Right atrium auricular region (tissue), 2 donors: Measurements from ENCODE around the gene CNPY2. TPM values are rescaled to one million over a fixed set of nuclear protein-coding genes. Genes with fewer than 3 reads are reported as not detected.

Experiments
- DNase-seq: peaks from one replicate; pipeline ENCODE4 v3.0.0-alpha.2; 2019; ENCODE audit warnings: low spot score
- H3K27ac ChIP-seq, 2 donors: fragments of 200-600 bp; sonication (generic); 1 replicate in 1 of 2; 2 replicates in 1 of 2; pipeline ENCODE4 v1.5.1; 2016 to 2019
- H3K27me3 ChIP-seq, 2 donors: fragments of 200-600 bp; sonication (generic); one replicate each; pipeline versions ENCODE4 v1.5.1 to v1.6.0; 2017 to 2019
- H3K36me3 ChIP-seq: fragments of 200-600 bp; sonication (generic); one replicate; pipeline ENCODE4 v1.5.1; 2016
- H3K4me1 ChIP-seq, 2 donors: fragments of 200-600 bp; sonication (generic); one replicate each; pipeline versions ENCODE4 v1.5.1 to v1.6.0; 2017 to 2019
- H3K4me3 ChIP-seq, 2 donors: fragments of 200-600 bp; sonication (generic); 1 replicate in 1 of 2; 2 replicates in 1 of 2; pipeline ENCODE4 v1.5.1; 2017 to 2019; ENCODE audit warnings: mild to moderate bottlenecking in 1 of 2, moderate library complexity in 1 of 2
- H3K9me3 ChIP-seq, 2 donors: fragments of 200-600 bp; sonication (generic); one replicate each; pipeline ENCODE4 v1.5.1; 2019
- total RNA-seq, 2 donors: library from RNA; depleted of rRNA; stranded (reverse); fragments of >200 nt; gene quantifications; one replicate each; pipeline ENCODE4 v1.1.0, GENCODE V29; 2016
- TF ChIP-seq, protein P1 (sequence below), 2 donors: fragments of 200-600 bp; sonication (generic); IDR thresholded peaks; one replicate each; pipeline ENCODE4 v1.5.1; 2019; ENCODE audit warnings: antibody characterized with exemption in 2 of 2

Gene CNPY2
- total RNA-seq, 2 donors from 2014 or later: 37.0 to 55.2 TPM

DNA sequence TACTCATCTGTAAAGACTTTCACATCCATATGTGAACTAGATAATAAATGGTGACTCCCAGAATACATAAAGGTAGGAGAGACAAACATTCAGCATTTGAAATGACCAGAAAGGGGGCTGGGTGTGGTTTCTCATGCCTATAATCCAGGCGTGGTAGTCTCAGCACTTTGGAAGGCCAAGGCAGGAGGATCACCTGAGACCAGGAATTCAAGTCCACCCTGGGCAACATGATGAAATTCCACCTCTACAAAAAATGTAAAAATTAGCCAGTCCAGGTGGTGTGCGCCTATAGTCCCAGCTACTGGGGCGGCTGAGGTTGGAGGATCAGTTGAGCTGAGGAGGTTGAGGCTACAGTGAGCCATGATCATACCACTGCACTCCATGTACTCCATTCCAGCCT is 11.5 kb downstream of the CNPY2 start:
- TF ChIP-seq, protein P1, sequence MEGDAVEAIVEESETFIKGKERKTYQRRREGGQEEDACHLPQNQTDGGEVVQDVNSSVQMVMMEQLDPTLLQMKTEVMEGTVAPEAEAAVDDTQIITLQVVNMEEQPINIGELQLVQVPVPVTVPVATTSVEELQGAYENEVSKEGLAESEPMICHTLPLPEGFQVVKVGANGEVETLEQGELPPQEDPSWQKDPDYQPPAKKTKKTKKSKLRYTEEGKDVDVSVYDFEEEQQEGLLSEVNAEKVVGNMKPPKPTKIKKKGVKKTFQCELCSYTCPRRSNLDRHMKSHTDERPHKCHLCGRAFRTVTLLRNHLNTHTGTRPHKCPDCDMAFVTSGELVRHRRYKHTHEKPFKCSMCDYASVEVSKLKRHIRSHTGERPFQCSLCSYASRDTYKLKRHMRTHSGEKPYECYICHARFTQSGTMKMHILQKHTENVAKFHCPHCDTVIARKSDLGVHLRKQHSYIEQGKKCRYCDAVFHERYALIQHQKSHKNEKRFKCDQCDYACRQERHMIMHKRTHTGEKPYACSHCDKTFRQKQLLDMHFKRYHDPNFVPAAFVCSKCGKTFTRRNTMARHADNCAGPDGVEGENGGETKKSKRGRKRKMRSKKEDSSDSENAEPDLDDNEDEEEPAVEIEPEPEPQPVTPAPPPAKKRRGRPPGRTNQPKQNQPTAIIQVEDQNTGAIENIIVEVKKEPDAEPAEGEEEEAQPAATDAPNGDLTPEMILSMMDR (IDR thresholded peaks at IDR 0.05): no peak
- no peak for DNase-seq
- Histone ChIP-seq H3K4me1 (peaks cover 0 to 20% of the 10 kb centered on the region in 2 donors), H3K4me3 (no peak overlapping the region), H3K27ac (no peak overlapping the region), H3K9me3 (no peaks in the 10 kb centered on the region), H3K27me3 (no peaks in the 10 kb centered on the region), H3K36me3 (peaks cover 29% of the 10 kb centered on the region)

DNA sequence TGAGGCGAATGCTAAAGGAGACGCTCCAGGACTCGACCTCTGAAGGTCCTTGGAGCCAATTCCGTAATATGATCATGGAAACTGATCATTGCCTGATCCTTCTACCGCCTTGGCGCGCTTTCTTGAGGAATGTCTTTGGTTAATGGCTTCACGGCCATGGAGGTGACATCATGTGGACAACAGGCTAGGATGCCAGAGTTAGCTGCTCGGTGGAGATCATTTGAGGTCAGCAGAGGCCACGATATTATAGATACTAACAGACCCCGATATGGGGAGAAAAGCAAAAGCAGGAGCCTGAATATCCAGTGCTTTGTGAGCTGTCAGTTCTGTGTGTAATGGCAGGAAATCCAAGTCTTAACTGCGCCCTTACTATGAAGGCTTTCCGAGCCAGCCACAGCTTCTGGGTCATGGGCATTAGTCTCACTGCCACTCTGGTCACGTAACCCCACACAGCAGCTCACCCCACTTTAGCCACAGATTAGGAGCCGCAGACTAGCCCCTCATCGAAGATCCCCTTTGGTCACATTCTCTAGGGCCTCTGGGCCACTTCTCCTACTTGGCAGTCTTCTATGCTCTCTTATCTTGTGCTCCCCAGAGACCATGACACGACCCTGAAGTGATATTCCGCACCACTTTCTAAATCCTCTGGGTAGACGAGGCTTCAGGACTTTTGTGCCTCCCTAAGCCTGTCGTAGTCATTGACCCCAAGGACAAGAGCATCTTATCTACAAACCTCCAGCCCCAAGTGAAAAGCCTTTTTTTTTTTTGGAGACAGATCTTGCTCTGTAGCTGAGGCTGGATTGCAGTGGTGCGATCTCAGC is 14.9 kb downstream of the CNPY2 start:
- Histone ChIP-seq H3K4me3 (peak overlapping the region; percentile 65 to 90), H3K36me3 (peaks cover 16% of the 10 kb centered on the region), H3K27me3 (no peaks in the 10 kb centered on the region), H3K9me3 (no peaks in the 10 kb centered on the region), H3K4me1 (peaks cover 0 to 54% of the 10 kb centered on the region in 2 donors), H3K27ac (peak overlapping the region; percentile 88 to 91)
- no peak for DNase-seq
- TF ChIP-seq, protein P1 (IDR thresholded peaks at IDR 0.05): no peak

DNA sequence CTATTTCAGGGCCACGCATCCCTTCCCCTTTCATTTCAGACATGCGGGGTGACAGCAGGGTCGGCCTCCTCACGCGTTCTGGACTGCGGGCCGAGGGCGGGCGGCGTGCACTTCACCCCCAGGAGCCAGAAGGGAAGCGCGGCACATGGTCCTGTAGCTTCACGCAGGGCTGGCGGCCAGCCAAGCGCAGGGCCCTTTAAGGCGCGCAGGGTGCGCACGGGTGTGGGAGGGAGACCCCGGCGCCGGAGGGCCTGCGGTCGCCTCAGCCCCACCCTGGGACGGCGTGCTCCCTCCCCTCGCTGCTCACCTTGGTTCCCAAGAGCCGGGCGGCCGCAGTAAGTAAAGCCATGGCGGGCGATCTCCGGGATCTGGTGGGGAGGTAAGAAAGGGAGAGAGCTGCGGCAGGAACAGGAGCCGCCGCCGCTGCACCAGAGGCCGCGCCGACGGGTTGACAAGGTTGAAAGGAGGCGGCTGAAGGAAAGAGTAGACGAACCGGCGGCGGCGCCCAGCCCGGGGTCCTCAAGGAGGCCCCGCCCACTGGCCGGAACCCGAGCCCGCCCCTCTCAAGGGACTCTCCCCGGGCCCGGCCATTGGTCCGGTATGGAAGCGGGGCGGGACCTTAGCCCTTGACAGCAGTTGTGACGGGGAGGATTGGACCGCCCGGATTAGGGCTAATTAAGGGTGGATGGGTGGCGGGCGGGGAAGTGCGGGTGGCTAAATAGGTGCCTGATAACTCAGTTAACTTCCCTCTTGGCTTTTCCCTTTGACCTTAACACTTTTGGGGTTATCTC is 15.7 kb downstream of the CNPY2 start, which contains the start of gene CS:
TSS of gene CS (minus strand) at position 478 of the 791 bp plus-strand sequence. CDS start at position 349, 129 bp downstream.
- peaks cover 11% of the 10 kb centered on the region for H3K36me3 ChIP-seq
- no peaks in the 10 kb centered on the region for H3K9me3 ChIP-seq
- no peaks in the 10 kb centered on the region for H3K27me3 ChIP-seq
- peak; percentile 99 for DNase-seq
- peak within 1 kb of the TSS; percentile 88 to 91 for H3K27ac ChIP-seq
- peak within 1 kb of the TSS; percentile 65 to 90 for H3K4me3 ChIP-seq
- TF ChIP-seq, protein P1 (IDR thresholded peaks at IDR 0.05): no peak
- peaks cover 0 to 54% of the 10 kb centered on the region in 2 donors for H3K4me1 ChIP-seq

DNA sequence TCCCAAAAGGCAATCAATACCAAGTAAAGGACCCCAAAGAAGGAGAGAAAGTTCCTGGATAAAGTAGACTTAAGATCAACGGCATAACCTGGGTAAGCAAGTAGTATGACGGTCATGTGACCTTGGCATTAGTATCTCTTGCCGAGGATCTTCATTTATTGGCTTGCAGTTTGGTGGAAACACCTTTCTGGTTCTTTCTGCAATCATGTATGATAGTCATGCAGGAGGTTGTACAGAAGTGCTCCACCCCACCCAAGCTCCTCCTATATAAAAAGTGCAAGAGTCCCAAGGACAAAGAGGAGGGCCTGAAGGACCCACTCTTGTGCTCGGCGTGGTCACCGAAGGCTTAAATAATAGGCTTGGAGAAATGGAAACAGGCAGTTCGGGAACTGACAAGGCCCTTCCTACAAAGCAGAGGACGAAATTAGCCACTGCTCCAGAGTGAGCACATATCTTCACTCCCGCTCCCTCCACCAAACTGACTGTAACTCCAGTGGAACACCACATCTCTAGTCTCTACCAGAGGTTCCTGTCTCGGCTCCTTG is 16.4 kb downstream of the CNPY2 start:
- no peaks in the 10 kb centered on the region for H3K27me3 ChIP-seq
- no peaks in the 10 kb centered on the region for H3K9me3 ChIP-seq
- H3K4me1 ChIP-seq: peaks cover 0 to 54% of the 10 kb centered on the region in 2 donors
- peak overlapping the region; percentile 65 to 90 for H3K4me3 ChIP-seq
- TF ChIP-seq, protein P1 (IDR thresholded peaks at IDR 0.05): no peak
- H3K36me3 ChIP-seq: peaks cover 9% of the 10 kb centered on the region
- peak overlapping the region; percentile 88 to 91 for H3K27ac ChIP-seq
- DNase-seq: peak; percentile 59

DNA sequence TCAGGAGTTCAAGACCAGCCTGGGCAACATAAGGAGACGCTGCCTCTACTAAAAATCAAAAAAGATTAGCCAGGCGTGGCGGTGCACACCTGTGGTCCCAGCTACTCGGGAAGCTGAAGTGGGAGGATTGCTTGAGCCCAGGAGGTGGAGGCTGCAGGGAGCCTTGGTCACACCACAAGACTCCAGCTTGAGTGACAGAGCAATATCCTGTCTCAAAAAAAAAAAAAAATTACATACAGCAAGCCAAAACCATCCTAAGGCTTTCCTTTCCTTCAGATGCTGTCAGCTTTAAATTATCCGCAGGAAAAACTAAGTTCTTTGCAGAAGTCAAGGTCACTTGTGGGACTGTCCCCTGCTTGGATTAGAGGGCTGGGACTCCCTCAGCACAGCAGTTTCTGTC is 17.0 kb downstream of the CNPY2 start:
- peak overlapping the region; percentile 88 to 91 for H3K27ac ChIP-seq
- peak overlapping the region; percentile 65 to 90 for H3K4me3 ChIP-seq
- no peaks in the 10 kb centered on the region for H3K27me3 ChIP-seq
- H3K9me3 ChIP-seq: no peaks in the 10 kb centered on the region
- peaks cover 0 to 58% of the 10 kb centered on the region in 2 donors for H3K4me1 ChIP-seq
- TF ChIP-seq, protein P1 (IDR thresholded peaks at IDR 0.05): no peak
- DNase-seq: no peak
- H3K36me3 ChIP-seq: peaks cover 9% of the 10 kb centered on the region
